Measurements from ENCODE around the gene GALNT2.

Gene GALNT2

DNA sequence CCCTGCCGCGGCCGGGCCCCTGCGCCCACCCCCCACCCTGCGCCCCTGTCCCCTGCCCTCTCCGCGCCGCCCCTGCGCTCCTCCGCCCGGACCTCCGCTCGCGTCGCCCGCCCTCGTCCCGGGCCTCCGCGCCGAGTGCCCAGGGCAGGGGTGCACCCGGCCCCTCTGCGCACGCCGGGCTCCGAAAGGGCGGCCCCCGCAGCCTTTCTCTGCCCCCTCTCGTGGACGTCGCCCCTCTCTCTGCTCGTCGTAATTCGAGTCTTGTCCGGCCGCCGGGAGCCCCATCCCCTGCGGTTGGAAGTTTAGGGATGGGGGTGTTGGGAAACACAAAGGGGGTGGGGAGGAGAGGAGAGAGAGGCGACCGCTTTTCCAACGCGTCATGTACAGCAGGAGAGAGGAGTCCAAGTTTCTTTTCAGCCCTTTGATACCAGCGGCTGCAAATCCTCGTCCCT is 407 bp downstream of the GALNT2 start:
- TF ChIP-seq TAF1 (IDR thresholded peaks at IDR 0.05; ENCODE audit: borderline replicate concordance, insufficient read depth, low read length) (no peak), SIN3A (IDR thresholded peaks at IDR 0.05; ENCODE audit: borderline replicate concordance, insufficient read depth, low read length) (no peak), POLR2AphosphoS5 (IDR thresholded peaks at IDR 0.05; ENCODE audit: low read depth, low read length) (no peak), FOXP2 (optimal IDR thresholded peaks at IDR 0.05; ENCODE audit: borderline replicate concordance, extremely low read depth, extremely low read length, insufficient read depth) (no peak)
- TF ChIP-seq, protein P1, sequence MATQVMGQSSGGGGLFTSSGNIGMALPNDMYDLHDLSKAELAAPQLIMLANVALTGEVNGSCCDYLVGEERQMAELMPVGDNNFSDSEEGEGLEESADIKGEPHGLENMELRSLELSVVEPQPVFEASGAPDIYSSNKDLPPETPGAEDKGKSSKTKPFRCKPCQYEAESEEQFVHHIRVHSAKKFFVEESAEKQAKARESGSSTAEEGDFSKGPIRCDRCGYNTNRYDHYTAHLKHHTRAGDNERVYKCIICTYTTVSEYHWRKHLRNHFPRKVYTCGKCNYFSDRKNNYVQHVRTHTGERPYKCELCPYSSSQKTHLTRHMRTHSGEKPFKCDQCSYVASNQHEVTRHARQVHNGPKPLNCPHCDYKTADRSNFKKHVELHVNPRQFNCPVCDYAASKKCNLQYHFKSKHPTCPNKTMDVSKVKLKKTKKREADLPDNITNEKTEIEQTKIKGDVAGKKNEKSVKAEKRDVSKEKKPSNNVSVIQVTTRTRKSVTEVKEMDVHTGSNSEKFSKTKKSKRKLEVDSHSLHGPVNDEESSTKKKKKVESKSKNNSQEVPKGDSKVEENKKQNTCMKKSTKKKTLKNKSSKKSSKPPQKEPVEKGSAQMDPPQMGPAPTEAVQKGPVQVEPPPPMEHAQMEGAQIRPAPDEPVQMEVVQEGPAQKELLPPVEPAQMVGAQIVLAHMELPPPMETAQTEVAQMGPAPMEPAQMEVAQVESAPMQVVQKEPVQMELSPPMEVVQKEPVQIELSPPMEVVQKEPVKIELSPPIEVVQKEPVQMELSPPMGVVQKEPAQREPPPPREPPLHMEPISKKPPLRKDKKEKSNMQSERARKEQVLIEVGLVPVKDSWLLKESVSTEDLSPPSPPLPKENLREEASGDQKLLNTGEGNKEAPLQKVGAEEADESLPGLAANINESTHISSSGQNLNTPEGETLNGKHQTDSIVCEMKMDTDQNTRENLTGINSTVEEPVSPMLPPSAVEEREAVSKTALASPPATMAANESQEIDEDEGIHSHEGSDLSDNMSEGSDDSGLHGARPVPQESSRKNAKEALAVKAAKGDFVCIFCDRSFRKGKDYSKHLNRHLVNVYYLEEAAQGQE (IDR thresholded peaks at IDR 0.05; ENCODE audit: insufficient read depth in 1 of 2, low read depth in 2 of 2, low read length in 2 of 2) = no peak

DNA sequence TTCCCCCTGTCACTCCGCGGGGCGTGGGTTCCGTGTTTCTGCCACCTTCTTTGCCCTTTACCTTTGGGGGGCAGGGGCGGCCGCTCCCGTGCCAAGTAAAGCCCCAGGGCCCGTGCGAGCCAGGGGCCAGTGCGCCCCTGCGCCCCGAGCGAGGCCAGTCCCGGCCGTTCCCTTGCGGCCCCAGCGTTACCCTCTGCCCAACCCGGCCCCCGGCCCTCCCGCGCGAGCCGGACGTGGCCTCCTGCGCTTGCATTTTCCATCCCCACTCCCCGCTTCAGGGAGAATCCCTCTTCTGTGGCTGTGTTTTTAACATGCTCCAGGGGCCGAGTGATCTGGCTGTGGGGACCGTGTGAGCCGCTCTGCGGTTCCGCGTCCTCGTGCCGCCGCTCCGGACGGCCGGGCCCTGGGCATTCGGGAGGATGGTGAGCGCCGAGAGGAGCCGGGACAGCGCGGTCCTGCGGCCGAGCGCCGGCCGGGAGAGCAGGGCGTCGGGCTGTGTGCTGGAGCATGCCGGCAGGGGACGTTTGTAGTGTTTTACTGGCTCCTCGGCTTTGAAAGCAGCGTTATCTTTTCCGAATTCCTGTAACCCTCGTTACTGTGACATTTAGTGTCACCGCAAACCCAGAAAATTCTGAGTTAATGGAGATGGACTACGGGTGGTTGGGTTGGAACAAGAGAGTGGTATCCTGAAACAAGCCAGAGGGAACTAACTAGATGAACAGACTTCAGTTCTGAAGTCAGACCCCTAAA is 1.0 kb downstream of the GALNT2 start:
- TF ChIP-seq FOXP2 (optimal IDR thresholded peaks at IDR 0.05; ENCODE audit: borderline replicate concordance, extremely low read depth, extremely low read length, insufficient read depth) (no peak), TAF1 (IDR thresholded peaks at IDR 0.05; ENCODE audit: borderline replicate concordance, insufficient read depth, low read length) (no peak), SIN3A (IDR thresholded peaks at IDR 0.05; ENCODE audit: borderline replicate concordance, insufficient read depth, low read length) (no peak), POLR2AphosphoS5 (IDR thresholded peaks at IDR 0.05; ENCODE audit: low read depth, low read length) (no peak)
- TF ChIP-seq, protein P1 (IDR thresholded peaks at IDR 0.05; ENCODE audit: insufficient read depth in 1 of 2, low read depth in 2 of 2, low read length in 2 of 2) = no peak

DNA sequence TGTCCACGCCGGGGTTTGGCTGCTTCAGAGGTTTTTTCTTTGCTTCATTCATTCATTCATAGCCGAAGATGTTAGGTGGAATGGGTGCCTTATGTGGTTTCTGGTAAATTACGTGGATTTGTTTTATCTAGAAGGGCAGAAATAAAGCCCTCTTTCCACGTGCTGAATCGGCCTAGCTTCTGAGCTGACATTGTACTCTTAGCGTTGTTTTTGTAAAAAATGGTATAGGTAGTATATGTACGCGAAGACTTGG is 1.5 kb downstream of the GALNT2 start:
- TF ChIP-seq FOXP2 (optimal IDR thresholded peaks at IDR 0.05; ENCODE audit: borderline replicate concordance, extremely low read depth, extremely low read length, insufficient read depth) (no peak), POLR2AphosphoS5 (IDR thresholded peaks at IDR 0.05; ENCODE audit: low read depth, low read length) (no peak), TAF1 (IDR thresholded peaks at IDR 0.05; ENCODE audit: borderline replicate concordance, insufficient read depth, low read length) (no peak), SIN3A (IDR thresholded peaks at IDR 0.05; ENCODE audit: borderline replicate concordance, insufficient read depth, low read length) (no peak)
- TF ChIP-seq, protein P1 (IDR thresholded peaks at IDR 0.05; ENCODE audit: insufficient read depth in 1 of 2, low read depth in 2 of 2, low read length in 2 of 2) = no peak

DNA sequence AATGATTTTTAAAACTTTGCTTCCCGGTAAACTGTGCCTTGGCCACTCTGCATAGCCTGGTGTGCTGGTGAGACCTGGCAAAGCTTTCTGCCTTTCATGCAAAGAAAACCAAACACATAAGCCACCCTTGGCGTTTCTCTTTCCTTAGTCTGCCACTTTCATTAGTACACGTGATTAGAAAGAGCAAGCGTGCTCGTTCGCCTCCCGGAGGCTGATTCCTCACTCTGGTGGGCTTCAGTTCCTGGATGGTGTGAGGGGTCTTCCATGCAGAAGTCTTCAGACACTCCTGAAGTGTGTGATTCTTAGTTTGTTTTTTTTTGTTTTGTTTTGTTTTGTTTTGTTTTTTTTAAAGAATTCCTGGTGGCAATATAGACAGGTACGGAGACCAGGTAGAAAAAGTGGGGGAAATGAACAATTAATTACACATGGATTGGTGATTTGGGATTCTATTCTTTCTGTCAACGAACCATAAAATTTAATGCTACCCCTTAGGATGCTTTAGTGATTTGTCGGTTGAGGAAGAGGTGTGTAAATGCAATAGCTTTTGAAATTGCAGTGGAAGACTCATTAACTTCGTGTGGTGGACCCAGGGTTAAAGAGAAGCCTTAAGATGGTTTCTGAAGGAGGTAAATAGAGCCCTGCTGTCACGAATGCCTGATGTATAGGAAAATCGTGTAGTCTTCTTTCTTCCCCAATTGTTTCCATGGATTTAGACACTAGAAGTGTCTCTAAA is 2.1 kb downstream of the GALNT2 start:
- TF ChIP-seq TAF1 (IDR thresholded peaks at IDR 0.05; ENCODE audit: borderline replicate concordance, insufficient read depth, low read length) (no peak), FOXP2 (optimal IDR thresholded peaks at IDR 0.05; ENCODE audit: borderline replicate concordance, extremely low read depth, extremely low read length, insufficient read depth) (no peak), POLR2AphosphoS5 (IDR thresholded peaks at IDR 0.05; ENCODE audit: low read depth, low read length) (no peak), SIN3A (IDR thresholded peaks at IDR 0.05; ENCODE audit: borderline replicate concordance, insufficient read depth, low read length) (no peak)
- TF ChIP-seq, protein P1 (IDR thresholded peaks at IDR 0.05; ENCODE audit: insufficient read depth in 1 of 2, low read depth in 2 of 2, low read length in 2 of 2) = no peak
